CD14-positive monocyte (primary cell): Measurements from ENCODE around the gene SLC22A3. TPM values are rescaled to one million over a fixed set of nuclear protein-coding genes. Genes with fewer than 3 reads are reported as not detected.

ENCODE experiments used
- DNase-seq, 3 donors: peaks; one replicate each; pipeline ENCODE4 v3.0.0-alpha.2; 2011 to 2022
- H2AFZ ChIP-seq: 2 replicates; pipeline ENCODE4 v1.6.0; 2012; ENCODE audit warnings: mild to moderate bottlenecking, low read depth, low read length, inconsistent platforms; ENCODE audit not compliant: insufficient read depth, poor library complexity, severe bottlenecking
- H3K27ac ChIP-seq, 2 donors: 1 replicate in 1 of 2; 2 replicates in 1 of 2; pipeline ENCODE4 v1.5.1; 2012 to 2013; ENCODE audit warnings: low read length in 2 of 2, control low read depth in 1 of 2, inconsistent platforms in 1 of 2, low read depth in 1 of 2, mild to moderate bottlenecking in 1 of 2
- H3K27me3 ChIP-seq, 2 donors: one replicate each; pipeline versions ENCODE4 v1.6.0 to v1.6.1; 2011 to 2013; ENCODE audit warnings: low read length in 2 of 2; ENCODE audit not compliant: control insufficient read depth in 2 of 2, insufficient read depth in 2 of 2
- H3K36me3 ChIP-seq, 2 donors: replicated peaks in 1 of 2; 1 replicate in 1 of 2; 2 replicates in 1 of 2; pipeline versions ENCODE4 v1.5.1 to v1.6.1; 2012 to 2013; ENCODE audit warnings: low read length in 2 of 2, control low read depth in 1 of 2, inconsistent platforms in 1 of 2, mild to moderate bottlenecking in 1 of 2; ENCODE audit not compliant: insufficient read depth in 2 of 2, control insufficient read depth in 1 of 2
- H3K4me1 ChIP-seq, 2 donors: 1 replicate in 1 of 2; 2 replicates in 1 of 2; pipeline versions ENCODE4 v1.5.1 to v1.6.1; 2012 to 2013; ENCODE audit warnings: low read length in 2 of 2, control low read depth in 1 of 2, inconsistent platforms in 1 of 2, mild to moderate bottlenecking in 1 of 2, moderate library complexity in 1 of 2; ENCODE audit not compliant: insufficient read depth in 2 of 2, control insufficient read depth in 1 of 2
- H3K4me2 ChIP-seq: replicated peaks from 2 replicates; pipeline ENCODE3; 2012; ENCODE audit warnings: low read length, moderate library complexity, mild to moderate bottlenecking; ENCODE audit not compliant: poor library complexity, severe bottlenecking; ENCODE audit errors: extremely low read depth
- H3K4me3 ChIP-seq, 3 experiments: fragments of 200-600 bp in 1 of 3; sonication (generic) in 1 of 3; replicated peaks in 1 of 3; 1 replicate in 2 of 3; 2 replicates in 1 of 3; pipeline ENCODE4 v1.5.1; 2011 to 2013; ENCODE audit warnings: low read length in 3 of 3, mild to moderate bottlenecking in 3 of 3, control low read depth in 2 of 3, low read depth in 2 of 3, inconsistent platforms in 1 of 3, moderate library complexity in 1 of 3
- H3K79me2 ChIP-seq: 2 replicates; pipeline ENCODE4 v1.6.0; 2012; ENCODE audit warnings: mild to moderate bottlenecking, control low read depth, inconsistent platforms, low read length, moderate library complexity; ENCODE audit not compliant: insufficient read depth
- H3K9ac ChIP-seq: 2 replicates; pipeline ENCODE4 v1.6.0; 2017; ENCODE audit warnings: low read length, mild to moderate bottlenecking; ENCODE audit not compliant: insufficient read depth, poor library complexity, severe bottlenecking
- H3K9me3 ChIP-seq, 2 donors: replicated peaks in 1 of 2; 1 replicate in 1 of 2; 2 replicates in 1 of 2; pipeline versions ENCODE4 v1.5.1 to v1.6.1; 2012 to 2013; ENCODE audit warnings: low read length in 2 of 2, control low read depth in 1 of 2; ENCODE audit not compliant: control insufficient read depth in 1 of 2, insufficient read depth in 1 of 2
- H4K20me1 ChIP-seq: 2 replicates; pipeline ENCODE4 v1.6.0; 2012; ENCODE audit warnings: mild to moderate bottlenecking, low read length, control low read depth, moderate library complexity; ENCODE audit not compliant: insufficient read depth
- H3K27ac Mint-ChIP-seq, 7 donors: one replicate each; pipeline ENCODE4 v1.8.0; 2020; ENCODE audit warnings: mild to moderate bottlenecking in 7 of 7, mixed read lengths in 7 of 7, moderate library complexity in 6 of 7, inconsistent platforms in 2 of 7
- H3K27me3 Mint-ChIP-seq, 3 donors: one replicate each; pipeline ENCODE4 v1.8.0; 2021 to 2022; ENCODE audit warnings: low read depth in 3 of 3, mild to moderate bottlenecking in 3 of 3, mixed read lengths in 3 of 3, moderate library complexity in 3 of 3, inconsistent platforms in 1 of 3
- H3K36me3 Mint-ChIP-seq, 2 donors: one replicate each; pipeline ENCODE4 v1.8.0; 2020; ENCODE audit warnings: mixed read lengths in 2 of 2, inconsistent platforms in 1 of 2, mild to moderate bottlenecking in 1 of 2
- H3K4me1 Mint-ChIP-seq: one replicate; pipeline ENCODE4 v1.8.0; 2020; ENCODE audit warnings: mild to moderate bottlenecking, mixed read lengths
- H3K4me3 Mint-ChIP-seq, 2 donors: one replicate each; pipeline ENCODE4 v1.8.0; 2020; ENCODE audit warnings: mild to moderate bottlenecking in 2 of 2, mixed read lengths in 2 of 2, moderate library complexity in 1 of 2
- H3K9me3 Mint-ChIP-seq, 7 donors: one replicate each; pipeline ENCODE4 v1.8.0; 2020 to 2022; ENCODE audit warnings: mixed read lengths in 7 of 7, mild to moderate bottlenecking in 6 of 7, moderate library complexity in 6 of 7, inconsistent platforms in 2 of 7
- WGBS: methylation state at CpG from one replicate; pipeline ENCODE4 v1.1.5; 2013; ENCODE audit warnings: missing lambda C conversion rate; ENCODE audit not compliant: insufficient coverage; 5-methylcytosine and 5-hydroxymethylcytosine counted together
- intact Hi-C, 2 donors: fragments of 100-400 bp; cut with micrococcal nuclease; formaldehyde crosslinking; loops; one replicate each; pipeline versions ENCODE4 v1.15.0 to v1.15.1; 2023
- polyA plus RNA-seq, 3 donors: library from polyadenylated mRNA; depleted of rRNA in 1 of 3; unstranded in 2 of 3; stranded (reverse) in 1 of 3; fragments of 300-500 nt in 2 of 3; fragments of >200 nt in 1 of 3; fragmentation: Illumina TruSeq in 2 of 3; gene quantifications; 1 replicate in 2 of 3; 2 replicates in 1 of 3; pipeline ENCODE4 v1.2.3, GENCODE V29; 2012 to 2021
- TF ChIP-seq, protein P1 (sequence below): fragments of 200-600 bp; IDR thresholded peaks from one replicate; pipeline ENCODE4 v1.8.0; 2022; ENCODE audit warnings: antibody characterized with exemption, mild to moderate bottlenecking

The SLC22A3 gene
- polyA plus RNA-seq, 3 donors = not detected

DNA sequence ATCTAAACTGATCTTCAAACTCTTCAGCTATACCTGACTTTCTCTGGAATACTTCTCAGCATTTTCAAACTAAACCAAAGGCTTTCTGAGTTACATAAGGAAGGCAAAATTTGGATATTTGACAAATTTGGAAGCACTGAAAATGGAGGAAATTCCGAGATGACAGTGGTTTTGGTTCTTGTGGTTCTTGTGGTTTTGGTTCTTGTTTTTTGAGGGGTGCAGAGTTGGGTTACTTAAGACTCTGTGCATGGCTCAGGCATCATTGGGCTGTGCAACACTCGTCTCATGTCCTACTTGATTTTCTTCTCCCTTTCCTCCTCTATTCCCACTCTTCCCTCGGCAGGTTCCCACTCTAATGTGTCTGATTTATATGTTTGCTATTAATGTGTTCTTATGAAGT, 78.0 kb downstream of the SLC22A3 start:
- H3K4me2 ChIP-seq = no peak overlapping the region
- H3K36me3 ChIP-seq = no peaks in the 10 kb centered on the region
- H4K20me1 ChIP-seq = no peaks in the 10 kb centered on the region
- Mint-ChIP-seq H3K27me3 (peaks cover 22 to 35% (median 27%) of the 10 kb centered on the region in 3 donors), H3K9me3 (peaks cover 0 to 4% (median 2%) of the 10 kb centered on the region in 7 donors), H3K27ac (no peak overlapping the region), H3K4me3 (no peak overlapping the region), H3K36me3 (no peaks in the 10 kb centered on the region), H3K4me1 (peaks cover 6% of the 10 kb centered on the region)
- TF ChIP-seq, protein P1, sequence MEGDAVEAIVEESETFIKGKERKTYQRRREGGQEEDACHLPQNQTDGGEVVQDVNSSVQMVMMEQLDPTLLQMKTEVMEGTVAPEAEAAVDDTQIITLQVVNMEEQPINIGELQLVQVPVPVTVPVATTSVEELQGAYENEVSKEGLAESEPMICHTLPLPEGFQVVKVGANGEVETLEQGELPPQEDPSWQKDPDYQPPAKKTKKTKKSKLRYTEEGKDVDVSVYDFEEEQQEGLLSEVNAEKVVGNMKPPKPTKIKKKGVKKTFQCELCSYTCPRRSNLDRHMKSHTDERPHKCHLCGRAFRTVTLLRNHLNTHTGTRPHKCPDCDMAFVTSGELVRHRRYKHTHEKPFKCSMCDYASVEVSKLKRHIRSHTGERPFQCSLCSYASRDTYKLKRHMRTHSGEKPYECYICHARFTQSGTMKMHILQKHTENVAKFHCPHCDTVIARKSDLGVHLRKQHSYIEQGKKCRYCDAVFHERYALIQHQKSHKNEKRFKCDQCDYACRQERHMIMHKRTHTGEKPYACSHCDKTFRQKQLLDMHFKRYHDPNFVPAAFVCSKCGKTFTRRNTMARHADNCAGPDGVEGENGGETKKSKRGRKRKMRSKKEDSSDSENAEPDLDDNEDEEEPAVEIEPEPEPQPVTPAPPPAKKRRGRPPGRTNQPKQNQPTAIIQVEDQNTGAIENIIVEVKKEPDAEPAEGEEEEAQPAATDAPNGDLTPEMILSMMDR = no peak
- no peak overlapping the region for H3K27ac ChIP-seq
- no peaks in the 10 kb centered on the region for H3K9me3 ChIP-seq
- H3K27me3 ChIP-seq = peaks cover 7 to 47% of the 10 kb centered on the region in 2 donors
- H3K4me3 ChIP-seq = no peak overlapping the region
- H3K9ac ChIP-seq = no peak overlapping the region
- intact Hi-C loops = no loop called here
- no peak overlapping the region for H2AFZ ChIP-seq
- 0% methylated on average over 1 of the region's 3 CpGs for WGBS
- no peaks in the 10 kb centered on the region for H3K79me2 ChIP-seq
- peaks cover 0 to 4% of the 10 kb centered on the region in 2 donors for H3K4me1 ChIP-seq
- DNase-seq = peak in 1 of 3 donors; percentile 25

DNA sequence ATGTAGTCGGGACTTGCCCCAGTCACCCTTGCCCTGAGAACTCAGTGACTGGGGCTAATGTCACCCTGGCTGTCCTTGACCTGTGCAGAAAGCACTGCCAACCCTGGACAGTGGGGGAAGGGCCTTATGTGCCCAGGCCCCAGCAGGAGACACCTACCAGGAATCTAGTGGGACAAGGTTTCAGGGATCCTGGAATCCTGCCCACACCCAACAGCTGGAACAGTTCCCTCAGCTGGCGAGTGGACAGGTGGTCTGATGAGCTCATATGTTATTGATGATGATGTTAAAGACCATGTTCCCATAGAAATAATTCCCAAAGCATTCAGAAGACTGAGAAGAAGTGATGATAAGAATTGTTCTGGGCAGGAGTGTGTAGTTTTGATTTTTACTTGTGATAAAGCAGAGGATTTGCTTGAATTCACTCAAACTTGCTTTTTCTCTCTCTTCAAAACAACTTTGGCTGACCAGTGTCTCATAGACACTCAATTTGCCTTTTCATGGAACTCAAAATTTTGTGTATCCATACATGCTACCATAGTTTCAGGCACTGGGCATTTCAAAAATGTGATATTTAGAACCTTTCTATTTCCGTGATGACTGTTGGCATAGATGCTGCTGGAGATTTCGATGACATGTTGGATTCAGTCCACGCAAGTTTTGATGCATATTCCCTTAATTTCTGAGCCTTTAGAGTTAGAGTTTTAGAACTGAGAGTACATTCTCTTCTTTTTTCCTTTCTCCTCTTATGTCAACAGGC, 79.3 kb downstream of the SLC22A3 start:
- H4K20me1 ChIP-seq = no peaks in the 10 kb centered on the region
- H2AFZ ChIP-seq = no peak overlapping the region
- H3K27ac Mint-ChIP-seq = no peak overlapping the region
- intact Hi-C loops = no loop called here
- H3K36me3 ChIP-seq = no peaks in the 10 kb centered on the region
- peaks cover 6% of the 10 kb centered on the region for H3K4me1 Mint-ChIP-seq
- DNase-seq = no peak
- peaks cover 10 to 47% of the 10 kb centered on the region in 2 donors for H3K27me3 ChIP-seq
- H3K79me2 ChIP-seq = no peaks in the 10 kb centered on the region
- WGBS = 83% methylated on average over 1 of the region's 5 CpGs
- no peak overlapping the region for H3K9ac ChIP-seq
- TF ChIP-seq, protein P1 = no peak
- peaks cover 17 to 33% (median 25%) of the 10 kb centered on the region in 3 donors for H3K27me3 Mint-ChIP-seq
- H3K9me3 Mint-ChIP-seq = peaks cover 0 to 4% (median 0%) of the 10 kb centered on the region in 7 donors
- peaks cover 0 to 4% of the 10 kb centered on the region in 2 donors for H3K4me1 ChIP-seq
- no peaks in the 10 kb centered on the region for H3K36me3 Mint-ChIP-seq
- no peak overlapping the region for H3K4me2 ChIP-seq
- no peak overlapping the region for H3K4me3 ChIP-seq
- H3K4me3 Mint-ChIP-seq = no peak overlapping the region
- no peaks in the 10 kb centered on the region for H3K9me3 ChIP-seq
- H3K27ac ChIP-seq = no peak overlapping the region
